NB4 (cell line): ENCODE measurements around the gene CNNM2.

Source experiments
- DNase-seq: peaks from one replicate; pipeline ENCODE4 v3.0.0; 2010; ENCODE audit warnings: low read depth
- H3K4me3 ChIP-seq: one replicate; pipeline ENCODE4 v1.5.1; 2011; ENCODE audit warnings: mild to moderate bottlenecking, low read depth, low read length, moderate library complexity
- MAX ChIP-seq: IDR thresholded peaks from 2 replicates; pipeline ENCODE4 v1.6.1; 2011; ENCODE audit warnings: low read depth, low read length
- MYC ChIP-seq: IDR thresholded peaks from 2 replicates; pipeline ENCODE4 v1.6.1; 2011; ENCODE audit warnings: low read depth, low read length
- POLR2A ChIP-seq: IDR thresholded peaks from 2 replicates; pipeline ENCODE4 v1.6.1; 2011; ENCODE audit warnings: mild to moderate bottlenecking; ENCODE audit not compliant: insufficient read length; ENCODE audit errors: extremely low read depth
- TF ChIP-seq, protein P1 (sequence below): IDR thresholded peaks from one replicate; pipeline ENCODE4 v1.5.1; 2012; ENCODE audit warnings: low read depth, low read length

Gene CNNM2

DNA sequence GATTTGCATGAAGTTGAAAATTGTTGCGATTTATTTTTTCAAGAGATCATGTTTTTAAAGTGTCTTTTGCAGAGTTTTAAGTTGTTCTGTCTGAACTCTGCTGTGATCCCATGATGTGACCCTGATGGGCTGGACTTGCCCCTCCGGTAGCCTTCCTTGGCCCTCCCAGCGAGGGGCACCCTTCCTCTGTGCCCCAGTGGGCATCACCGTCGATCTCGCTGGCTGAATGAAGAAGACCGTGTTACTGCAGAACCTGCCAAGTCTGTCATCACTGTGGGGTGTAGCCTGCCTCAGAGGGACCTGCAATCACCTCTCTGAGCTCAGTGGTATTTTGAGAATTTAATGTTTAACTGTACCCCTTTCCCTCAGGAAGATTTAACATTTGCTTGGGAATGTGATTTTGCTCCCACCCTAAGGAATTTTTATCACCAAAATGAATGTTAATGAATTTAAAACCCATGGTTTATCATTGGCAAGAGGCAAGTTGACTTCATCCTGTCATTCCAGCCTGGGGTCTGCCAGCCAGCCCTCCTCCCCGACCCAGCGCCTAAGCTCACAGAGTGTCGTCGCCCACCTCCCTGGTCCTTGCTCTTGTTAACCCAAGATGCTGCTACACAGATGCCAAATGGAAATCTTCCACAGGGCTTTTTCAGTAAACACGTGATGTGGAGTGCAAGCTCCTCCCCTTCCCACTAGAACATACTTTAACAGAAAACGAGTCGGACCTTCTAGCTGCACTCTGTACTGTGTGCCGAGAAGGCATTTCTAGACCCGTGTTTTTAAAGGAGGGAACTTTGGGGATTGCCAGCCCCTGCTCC lies 159.6 kb downstream of the CNNM2 start:
- H3K4me3 ChIP-seq, result no peak overlapping the region
- no peak for DNase-seq
- TF ChIP-seq, protein P1, sequence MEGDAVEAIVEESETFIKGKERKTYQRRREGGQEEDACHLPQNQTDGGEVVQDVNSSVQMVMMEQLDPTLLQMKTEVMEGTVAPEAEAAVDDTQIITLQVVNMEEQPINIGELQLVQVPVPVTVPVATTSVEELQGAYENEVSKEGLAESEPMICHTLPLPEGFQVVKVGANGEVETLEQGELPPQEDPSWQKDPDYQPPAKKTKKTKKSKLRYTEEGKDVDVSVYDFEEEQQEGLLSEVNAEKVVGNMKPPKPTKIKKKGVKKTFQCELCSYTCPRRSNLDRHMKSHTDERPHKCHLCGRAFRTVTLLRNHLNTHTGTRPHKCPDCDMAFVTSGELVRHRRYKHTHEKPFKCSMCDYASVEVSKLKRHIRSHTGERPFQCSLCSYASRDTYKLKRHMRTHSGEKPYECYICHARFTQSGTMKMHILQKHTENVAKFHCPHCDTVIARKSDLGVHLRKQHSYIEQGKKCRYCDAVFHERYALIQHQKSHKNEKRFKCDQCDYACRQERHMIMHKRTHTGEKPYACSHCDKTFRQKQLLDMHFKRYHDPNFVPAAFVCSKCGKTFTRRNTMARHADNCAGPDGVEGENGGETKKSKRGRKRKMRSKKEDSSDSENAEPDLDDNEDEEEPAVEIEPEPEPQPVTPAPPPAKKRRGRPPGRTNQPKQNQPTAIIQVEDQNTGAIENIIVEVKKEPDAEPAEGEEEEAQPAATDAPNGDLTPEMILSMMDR, result no peak
- no peak for TF ChIP-seq MYC
- no peak for TF ChIP-seq POLR2A
- no peak for TF ChIP-seq MAX

- TF ChIP-seq POLR2A, result no peak
- TF ChIP-seq, protein P1, result no peak
- no peak for TF ChIP-seq MAX
- TF ChIP-seq MYC, result no peak
- DNase-seq, result no peak
- H3K4me3 ChIP-seq, result no peak overlapping the region
Measured at GRCh38 chr10:103078309-103078615, 160.2 kb downstream of the CNNM2 start.

GRCh38 chr10:103078676-103079075 lies 160.6 kb downstream of the CNNM2 start:
- no peak for TF ChIP-seq POLR2A
- no peak for TF ChIP-seq MYC
- no peak for TF ChIP-seq MAX
- TF ChIP-seq, protein P1, result no peak
- DNase-seq, result no peak

GRCh38 chr10:103079100-103079499 lies 161.0 kb downstream of the CNNM2 start:
- TF ChIP-seq MAX, result no peak
- TF ChIP-seq, protein P1, result no peak
- TF ChIP-seq MYC, result no peak
- no peak for TF ChIP-seq POLR2A
- no peak overlapping the region for H3K4me3 ChIP-seq
- DNase-seq, result no peak

More at GRCh38 chr10:103078676-103079075, 160.6 kb downstream of the CNNM2 start:
- H3K4me3 ChIP-seq, result no peak overlapping the region

DNA sequence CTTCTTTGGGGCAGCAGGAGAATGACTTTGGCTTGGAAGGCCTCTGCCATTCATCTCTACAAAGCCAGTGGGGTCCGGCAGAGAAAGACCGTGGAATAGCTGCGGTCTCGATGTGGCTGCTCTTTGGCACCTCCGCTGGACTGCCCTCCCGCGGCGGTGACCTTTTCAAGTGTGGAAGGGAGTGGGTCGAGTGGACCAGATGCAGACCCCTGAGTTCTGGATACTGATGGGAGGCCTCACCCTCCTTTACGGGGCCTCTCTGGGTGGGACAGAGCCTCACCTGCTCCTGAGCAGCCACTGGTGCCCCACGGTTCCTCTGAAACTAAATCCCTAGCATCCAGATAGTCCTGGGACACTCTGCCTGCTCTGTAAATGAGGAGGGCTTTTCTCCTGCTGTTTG lies 161.9 kb downstream of the CNNM2 start:
- DNase-seq, result no peak
- H3K4me3 ChIP-seq, result no peak overlapping the region
- TF ChIP-seq MAX (no peak), POLR2A (no peak), MYC (no peak)
- TF ChIP-seq, protein P1, result no peak
